Neural cell (in vitro differentiated cells): ENCODE data around the gene ANKFY1.

Source experiments
- CTCF ChIP-seq: fragments of 450-650 bp; IDR thresholded peaks from 2 replicates; pipeline ENCODE4 v1.5.1; 2014; ENCODE audit warnings: antibody characterized with exemption, mild to moderate bottlenecking, moderate library complexity; ENCODE audit not compliant: poor library complexity, severe bottlenecking
- EP300 ChIP-seq: fragments of 450-650 bp; conservative IDR thresholded peaks from 2 replicates; pipeline ENCODE4 v1.6.1; 2014; ENCODE audit warnings: antibody characterized with exemption, mild to moderate bottlenecking, moderate library complexity; ENCODE audit not compliant: poor library complexity, severe bottlenecking
- EZH2 ChIP-seq: fragments of 200-600, 300-800 bp; shearing (Covaris generic), sonication (generic); IDR thresholded peaks from 2 replicates; pipeline ENCODE4 v1.6.1; 2014; ENCODE audit warnings: antibody characterized with exemption, low read length, borderline replicate concordance, mild to moderate bottlenecking; ENCODE audit not compliant: insufficient read depth, poor library complexity, severe bottlenecking
- MXI1 ChIP-seq: fragments of 450-650 bp; conservative IDR thresholded peaks from 2 replicates; pipeline ENCODE4 v1.6.1; 2014; ENCODE audit warnings: antibody characterized with exemption, mild to moderate bottlenecking; ENCODE audit not compliant: poor library complexity, severe bottlenecking
- POLR2AphosphoS5 ChIP-seq: IDR thresholded peaks from 2 replicates; pipeline ENCODE4 v1.6.1; 2012
- REST ChIP-seq: IDR thresholded peaks from 2 replicates; pipeline ENCODE4 v1.6.1; 2012; ENCODE audit warnings: borderline replicate concordance
- TAF1 ChIP-seq: IDR thresholded peaks from 2 replicates; pipeline ENCODE4 v1.6.1; 2012; ENCODE audit warnings: low read depth

GRCh38 chr17:4166419-4166818 lies 97.4 kb downstream of the ANKFY1 start:
- TF ChIP-seq POLR2AphosphoS5 = no peak
- TF ChIP-seq CTCF = no peak
- no peak for TF ChIP-seq REST
- TF ChIP-seq EP300 = no peak
- no peak for TF ChIP-seq MXI1
- TF ChIP-seq TAF1 = no peak
- TF ChIP-seq EZH2 = no peak
